Bronchial epithelial cell (primary cell): ENCODE results near the gene PMPCA. TPM values are rescaled to one million over a fixed set of nuclear protein-coding genes. Genes with fewer than 3 reads are reported as not detected.

Experiments
- DNase-seq: peaks from one replicate; pipeline ENCODE4 v3.0.0-alpha.2; 2010; ENCODE audit warnings: low read depth
- FAIRE-seq: peaks from 2 replicates; lab custom pipeline; 2011; peaks lifted over from hg19 to GRCh38; lab: Jason Lieb, UNC
- H3K27me3 ChIP-seq: 2 replicates; pipeline ENCODE4 v1.5.1; 2011; ENCODE audit warnings: low read length; ENCODE audit not compliant: control insufficient read depth, insufficient read depth
- H3K36me3 ChIP-seq: 2 replicates; pipeline ENCODE4 v1.5.1; 2011; ENCODE audit warnings: low read length; ENCODE audit not compliant: control insufficient read depth, insufficient read depth
- H3K4me3 ChIP-seq: 2 replicates; pipeline ENCODE4 v1.5.1; 2011; ENCODE audit warnings: mild to moderate bottlenecking, low read depth, low read length, control low read depth
- CTCF ChIP-seq: IDR thresholded peaks from 2 replicates; pipeline ENCODE4 v1.5.1; 2011; ENCODE audit warnings: mild to moderate bottlenecking, moderate library complexity, low read length, control low read depth, inconsistent platforms; ENCODE audit not compliant: insufficient read depth, severe bottlenecking
- total RNA-seq: library from RNA; depleted of rRNA; stranded (reverse); fragments of >200 nt; gene quantifications from 2 replicates; pipeline ENCODE4 v1.2.1, GENCODE V29; 2014

PMPCA gene
- total RNA-seq, 1 donor from 2014 or later, result 43.2 TPM

- FAIRE-seq, result no peak
Measured at GRCh38 chr9:136441191-136441680, 30.8 kb downstream of the PMPCA start.

GRCh38 chr9:136441681-136442245 lies 31.3 kb downstream of the PMPCA start:
- Histone ChIP-seq H3K36me3 (peaks cover 27% of the 10 kb centered on the region), H3K4me3 (no peak overlapping the region), H3K27me3 (no peaks in the 10 kb centered on the region)
- DNase-seq (no peak), FAIRE-seq (no peak)
- no peak for TF ChIP-seq CTCF

More at GRCh38 chr9:136441191-136441680, 30.8 kb downstream of the PMPCA start:
- Histone ChIP-seq H3K27me3 (no peaks in the 10 kb centered on the region), H3K36me3 (peaks cover 26% of the 10 kb centered on the region), H3K4me3 (no peak overlapping the region)
- DNase-seq, result no peak
- TF ChIP-seq CTCF, result no peak

GRCh38 chr9:136442265-136442664 lies 31.8 kb downstream of the PMPCA start:
- FAIRE-seq, result no peak
- no peak overlapping the region for H3K4me3 ChIP-seq
- peaks cover 32% of the 10 kb centered on the region for H3K36me3 ChIP-seq
- no peaks in the 10 kb centered on the region for H3K27me3 ChIP-seq
- DNase-seq, result no peak
- no peak for TF ChIP-seq CTCF

- H3K36me3 ChIP-seq, result peaks cover 37% of the 10 kb centered on the region
- no peaks in the 10 kb centered on the region for H3K27me3 ChIP-seq
- no peak for DNase-seq
- FAIRE-seq, result no peak
- no peak for TF ChIP-seq CTCF
- no peak overlapping the region for H3K4me3 ChIP-seq
Measured at GRCh38 chr9:136443087-136443486, 32.6 kb downstream of the PMPCA start.

GRCh38 chr9:136443687-136444086 lies 33.2 kb downstream of the PMPCA start:
- Histone ChIP-seq H3K36me3 (peaks cover 37% of the 10 kb centered on the region), H3K4me3 (no peak overlapping the region)
- DNase-seq, result no peak

More at GRCh38 chr9:136443687-136444086, 33.2 kb downstream of the PMPCA start:
- H3K27me3 ChIP-seq, result no peaks in the 10 kb centered on the region
- FAIRE-seq, result no peak
- no peak for TF ChIP-seq CTCF
